Stimulated activated CD4-positive, alpha-beta T cell treated with anti-CD3 and anti-CD28 coated beads, Interleukin-4, amount 100 ng/mL, for 1 hour (primary cell): ENCODE data around the gene GZMH.
"Not testable (repeated sequence)": the region's sequence is repeated elsewhere in the genome, so short reads cannot be mapped to it uniquely, and the experiment has no call there.

Source experiments
- DNase-seq: peaks from one replicate; pipeline ENCODE4 v3.0.0-alpha.2; 2020

GZMH gene

DNA sequence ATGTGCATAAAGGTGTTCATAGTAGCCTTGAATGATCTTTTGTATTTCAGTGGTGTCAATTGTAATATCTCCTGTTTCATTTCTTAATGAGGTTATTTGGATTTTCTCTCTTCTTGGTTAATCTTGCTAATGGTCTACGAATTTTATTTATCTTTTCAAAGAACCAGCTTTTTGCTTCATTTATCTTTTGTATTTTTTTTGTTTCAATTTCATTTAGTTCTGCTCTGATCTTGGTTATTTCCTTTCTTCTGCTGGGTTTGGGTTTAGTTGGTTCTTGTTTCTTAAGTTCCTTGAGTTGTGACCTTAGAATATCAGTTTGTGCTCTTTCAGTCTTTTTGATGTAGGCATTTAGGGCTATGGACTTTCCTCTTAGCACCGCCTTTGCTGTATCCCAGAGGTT, 18.5 kb downstream of the GZMH start:
- DNase-seq = not testable (repeated sequence)

DNA sequence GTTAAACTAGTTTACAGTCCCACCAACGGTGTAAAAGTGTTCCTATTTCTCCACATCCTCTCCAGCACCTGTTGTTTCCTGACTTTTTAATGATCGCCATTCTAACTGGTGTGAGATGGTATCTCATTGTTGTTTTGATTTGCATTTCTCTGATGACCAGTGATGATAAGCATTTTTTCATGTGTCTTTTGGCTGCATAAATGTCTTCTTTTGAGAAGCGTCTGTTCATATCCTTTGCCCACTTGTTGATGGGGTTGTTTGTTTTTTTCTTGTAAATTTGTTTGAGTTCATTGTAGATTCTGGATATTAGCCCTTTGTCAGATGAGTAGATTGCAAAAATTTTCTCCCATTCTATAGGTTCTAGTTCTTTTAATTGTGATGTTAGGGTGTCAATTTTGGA, 25.1 kb downstream of the GZMH start:
- DNase-seq = not testable (repeated sequence)

DNA sequence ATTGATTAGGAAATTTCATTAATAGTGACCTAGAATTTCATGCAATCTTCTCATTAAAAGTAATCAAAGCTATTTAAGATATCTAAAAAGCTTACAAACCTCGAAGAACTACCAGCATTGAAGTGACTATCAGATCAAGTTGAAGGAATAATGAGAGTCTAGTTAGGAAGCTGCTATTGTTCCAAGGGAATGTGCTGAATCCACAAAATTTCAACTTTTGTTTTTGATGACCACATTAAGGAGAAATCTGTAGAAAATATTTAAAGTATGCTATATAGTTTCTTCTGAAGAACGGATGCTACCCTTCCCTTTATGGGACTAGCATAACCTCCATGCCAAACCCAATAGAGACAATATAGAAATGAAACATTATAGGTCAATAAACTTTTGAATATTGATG, 30.9 kb downstream of the GZMH start:
- no peak for DNase-seq

DNA sequence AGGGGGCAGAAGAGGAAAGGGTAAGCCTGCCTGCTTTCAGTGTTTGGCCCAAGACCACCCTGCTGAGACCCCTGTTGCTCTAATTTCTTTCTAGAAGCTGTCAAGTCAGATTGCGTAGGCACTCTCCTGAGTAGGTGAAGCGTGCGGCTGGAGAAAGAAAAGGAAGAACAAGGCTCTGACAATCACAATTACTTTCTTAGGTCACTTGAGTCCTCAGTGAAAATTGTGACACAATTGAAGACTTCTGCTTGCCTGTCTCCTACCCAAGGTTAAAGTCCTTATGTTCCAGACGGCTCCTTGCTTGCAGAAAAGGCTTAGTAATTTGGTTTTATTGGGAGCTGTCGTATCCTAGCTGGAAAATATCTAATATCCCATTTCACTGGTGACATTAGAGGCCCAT, 32.7 kb downstream of the GZMH start:
- no peak for DNase-seq

DNA sequence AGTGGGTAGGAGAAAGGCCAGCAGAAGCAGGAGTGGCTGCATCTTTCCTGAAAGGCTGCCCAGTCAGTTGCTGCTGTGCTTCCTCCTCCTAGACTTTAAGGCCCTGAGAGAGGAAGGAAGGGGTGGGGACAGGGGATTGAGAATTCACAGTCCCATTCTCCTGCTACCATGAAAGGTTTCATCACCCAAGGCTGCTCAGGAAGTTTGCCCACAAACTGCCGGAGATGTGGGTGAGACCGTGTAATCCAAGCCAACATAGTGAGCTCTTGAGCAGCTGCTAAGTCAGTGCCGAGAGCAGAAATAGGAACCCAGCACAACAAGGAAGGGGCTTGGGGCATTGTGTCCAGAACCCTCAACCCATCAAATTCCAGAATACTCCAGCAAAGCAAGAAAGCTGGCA, 33.3 kb downstream of the GZMH start, which contains the start of gene CTSG:
TSS of gene CTSG (minus strand) at position 69 of the 400 bp plus-strand sequence. CDS start at position 42, 27 bp downstream.
- no peak for DNase-seq

DNA sequence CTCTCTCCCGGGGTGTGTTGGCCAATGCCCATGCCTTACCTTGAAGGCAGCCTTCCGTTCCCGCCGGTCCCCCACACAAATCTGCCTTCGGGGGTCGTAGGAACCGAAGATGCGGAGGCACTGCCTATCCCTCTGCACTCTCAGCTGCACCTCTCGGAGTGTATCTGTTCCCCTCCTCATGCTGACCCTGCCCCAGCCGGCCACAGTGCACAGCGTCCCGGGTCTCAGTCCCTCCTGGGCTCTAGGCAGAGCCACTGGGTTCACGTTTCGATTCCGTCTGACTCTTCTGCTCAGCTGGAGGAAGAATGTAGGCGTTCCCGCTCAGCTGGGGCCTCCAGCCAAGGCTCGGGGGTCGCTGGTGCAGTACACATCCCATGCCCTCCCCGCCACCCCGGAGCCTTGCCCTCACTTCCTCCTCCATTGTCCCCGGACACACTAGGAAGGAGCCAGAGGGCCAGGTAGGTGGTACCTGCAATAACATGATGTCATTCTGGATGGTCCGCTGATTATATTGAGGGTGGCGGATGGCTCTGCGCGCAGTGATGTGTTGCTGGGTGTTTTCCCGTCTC, 35.2 kb downstream of the GZMH start:
- no peak for DNase-seq

DNA sequence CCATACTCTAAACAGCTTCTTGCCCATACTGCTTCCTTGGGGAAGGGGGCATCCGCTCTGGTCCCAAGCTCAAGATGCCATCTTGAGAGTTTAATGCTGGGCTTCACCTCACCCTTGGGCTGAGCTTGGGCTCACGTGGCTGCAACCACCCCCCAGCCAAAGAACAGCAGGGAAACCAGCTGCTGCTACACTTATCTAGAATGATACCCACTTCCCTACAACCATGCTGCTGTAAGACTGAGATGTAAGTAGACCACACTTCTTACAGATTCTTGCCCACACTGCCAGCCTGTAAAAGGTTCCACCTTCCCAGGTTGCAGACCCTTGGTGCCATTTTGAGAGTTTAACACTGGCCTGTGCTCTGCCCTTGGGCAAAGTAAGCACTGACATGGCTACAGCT, 43.2 kb downstream of the GZMH start:
- no peak for DNase-seq

DNA sequence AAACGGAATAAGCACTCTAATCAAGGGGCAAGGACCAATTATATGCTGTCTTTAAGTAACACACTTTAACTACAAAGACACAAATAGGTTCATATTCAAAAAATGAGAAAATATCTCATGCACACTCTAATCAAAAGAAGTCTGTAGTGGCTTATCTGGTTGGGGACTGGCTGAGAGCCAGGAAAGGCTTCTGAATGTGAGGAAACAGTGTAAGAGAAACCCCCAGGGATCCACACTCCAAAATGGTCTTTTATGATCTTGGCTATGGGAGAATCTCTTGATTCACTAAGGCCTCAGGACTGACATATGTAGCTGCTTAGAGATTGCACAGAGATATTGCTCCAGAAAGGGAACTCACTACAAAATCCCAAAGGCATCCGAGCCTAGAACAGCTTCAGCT, 43.7 kb downstream of the GZMH start:
- DNase-seq = no peak

DNA sequence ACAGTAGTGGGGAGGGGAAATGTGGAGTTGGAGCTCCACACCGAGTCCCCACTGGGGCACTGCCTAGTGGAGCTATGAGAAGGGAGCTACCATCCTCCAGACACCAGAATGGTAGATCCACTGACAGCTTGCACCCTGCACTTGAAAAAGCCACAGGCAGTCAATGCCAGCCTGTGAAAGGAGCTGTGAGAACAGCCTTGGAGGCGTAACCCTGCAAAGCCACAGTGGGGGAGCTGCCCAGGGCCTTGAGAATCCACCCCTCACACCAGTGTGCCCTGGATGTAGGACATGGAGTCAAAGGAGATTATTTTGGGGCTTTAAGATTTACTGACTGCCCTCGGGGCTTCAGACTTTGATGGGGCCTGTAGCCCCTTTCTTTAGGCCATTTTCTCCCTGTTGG, 46.0 kb downstream of the GZMH start:
- no peak for DNase-seq

DNA sequence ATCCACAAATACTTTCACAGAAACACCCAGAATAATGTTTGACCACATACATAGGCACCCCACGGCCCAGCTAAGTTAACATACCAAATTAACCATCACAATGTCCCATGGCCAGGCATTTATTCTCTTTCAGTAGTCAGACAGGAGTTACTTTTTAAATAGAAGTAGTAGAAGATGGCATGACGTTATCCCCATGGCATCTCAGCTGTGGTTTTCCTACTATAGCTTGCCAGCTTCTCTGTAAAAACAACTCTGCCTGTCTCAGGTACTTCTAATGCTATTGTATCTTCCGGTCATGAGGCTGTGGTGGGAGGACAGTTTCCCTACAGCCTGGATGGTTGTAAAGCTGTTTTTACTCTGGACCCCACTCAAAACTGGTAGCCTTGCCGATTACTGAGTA, 52.7 kb downstream of the GZMH start:
- no peak for DNase-seq
